H9 (cell line): ENCODE results near the gene SKIDA1. TPM values are rescaled to one million over a fixed set of nuclear protein-coding genes. Genes with fewer than 3 reads are reported as not detected.

Experiments
- DNase-seq: peaks from one replicate; pipeline ENCODE4 v3.0.0-alpha.2; 2017
- H2AFZ ChIP-seq: one replicate; pipeline ENCODE4 v1.6.1; 2013; ENCODE audit warnings: mild to moderate bottlenecking, low read length, control low read depth, moderate library complexity
- H2AK5ac ChIP-seq: 2 replicates; pipeline ENCODE4 v1.6.1; 2013; ENCODE audit warnings: low read length, control low read depth, mixed read lengths; ENCODE audit not compliant: insufficient read length
- H2BK120ac ChIP-seq: one replicate; pipeline ENCODE4 v1.6.1; 2013; ENCODE audit warnings: low read depth, mild to moderate bottlenecking, low read length, control low read depth, inconsistent platforms; ENCODE audit not compliant: poor library complexity, severe bottlenecking
- H2BK12ac ChIP-seq: 2 replicates; pipeline ENCODE4 v1.6.1; 2013; ENCODE audit warnings: low read length, control low read depth, mixed read lengths, low read depth; ENCODE audit not compliant: insufficient read length
- H2BK15ac ChIP-seq: 2 replicates; pipeline ENCODE4 v1.6.1; 2013; ENCODE audit warnings: low read depth, low read length, control low read depth
- H2BK20ac ChIP-seq: one replicate; pipeline ENCODE4 v1.6.1; 2013; ENCODE audit warnings: low read depth, mild to moderate bottlenecking, low read length, control low read depth, inconsistent platforms; ENCODE audit not compliant: poor library complexity, severe bottlenecking
- H2BK5ac ChIP-seq: 2 replicates; pipeline ENCODE4 v1.6.1; 2013; ENCODE audit warnings: low read length, control low read depth, mixed read lengths; ENCODE audit not compliant: insufficient read length
- H3K14ac ChIP-seq: 2 replicates; pipeline ENCODE4 v1.6.1; 2013; ENCODE audit warnings: low read length, control low read depth; ENCODE audit not compliant: insufficient read depth
- H3K18ac ChIP-seq: 2 replicates; pipeline ENCODE4 v1.6.1; 2013; ENCODE audit warnings: low read depth, mild to moderate bottlenecking, mixed read lengths, low read length, control low read depth; ENCODE audit not compliant: insufficient read length
- H3K23ac ChIP-seq: 2 replicates; pipeline ENCODE4 v1.6.1; 2013; ENCODE audit warnings: low read length, control low read depth, mixed read lengths, low read depth; ENCODE audit not compliant: insufficient read length
- H3K23me2 ChIP-seq: 2 replicates; pipeline ENCODE4 v1.6.1; 2013; ENCODE audit warnings: low read depth, mild to moderate bottlenecking, mixed read lengths, low read length, control low read depth; ENCODE audit not compliant: insufficient read length, poor library complexity, severe bottlenecking
- H3K27ac ChIP-seq: 2 replicates; pipeline ENCODE4 v1.5.1; 2013; ENCODE audit warnings: low read length, control low read depth, mixed read lengths, low read depth; ENCODE audit not compliant: insufficient read length
- H3K27me3 ChIP-seq: 2 replicates; pipeline ENCODE4 v1.6.1; 2013; ENCODE audit warnings: low read length, control low read depth, inconsistent platforms; ENCODE audit not compliant: insufficient read depth
- H3K4ac ChIP-seq: 2 replicates; pipeline ENCODE4 v1.6.1; 2013; ENCODE audit warnings: low read depth, mild to moderate bottlenecking, control low read depth, inconsistent platforms, low read length, moderate library complexity
- H3K4me1 ChIP-seq: 2 replicates; pipeline ENCODE4 v1.6.1; 2013; ENCODE audit warnings: low read length, control low read depth, inconsistent platforms; ENCODE audit not compliant: insufficient read depth
- H3K4me2 ChIP-seq: 2 replicates; pipeline ENCODE4 v1.6.1; 2013; ENCODE audit warnings: low read length, control low read depth, mixed read lengths; ENCODE audit not compliant: insufficient read length, insufficient read depth
- H3K56ac ChIP-seq: 2 replicates; pipeline ENCODE4 v1.6.1; 2013; ENCODE audit warnings: low read depth, mild to moderate bottlenecking, mixed read lengths, low read length, control low read depth; ENCODE audit not compliant: insufficient read length
- H3K79me1 ChIP-seq: 2 replicates; pipeline ENCODE4 v1.6.1; 2013; ENCODE audit warnings: low read depth, mild to moderate bottlenecking, moderate library complexity, low read length, control low read depth, inconsistent platforms; ENCODE audit not compliant: insufficient read depth, poor library complexity, severe bottlenecking
- H3K79me2 ChIP-seq: 2 replicates; pipeline ENCODE4 v1.6.1; 2013; ENCODE audit warnings: low read length, control low read depth, inconsistent platforms; ENCODE audit not compliant: insufficient read depth
- H3K9ac ChIP-seq: 2 replicates; pipeline ENCODE4 v1.6.1; 2013; ENCODE audit warnings: low read length, control low read depth, mixed read lengths; ENCODE audit not compliant: insufficient read length; ENCODE audit errors: extremely low read depth
- H3K9me3 ChIP-seq: one replicate; pipeline ENCODE4 v1.6.1; 2013; ENCODE audit warnings: low read depth, low read length, inconsistent platforms; ENCODE audit not compliant: control insufficient read depth
- H3T11ph ChIP-seq: one replicate; pipeline ENCODE4 v1.6.1; 2013; ENCODE audit warnings: mild to moderate bottlenecking, low read length, control low read depth, inconsistent platforms
- H4K20me1 ChIP-seq: one replicate; pipeline ENCODE4 v1.6.1; 2013; ENCODE audit not compliant: control insufficient read depth, insufficient read length, insufficient read depth
- H4K5ac ChIP-seq: 2 replicates; pipeline ENCODE4 v1.6.1; 2013; ENCODE audit warnings: low read depth, mild to moderate bottlenecking, mixed read lengths, low read length, control low read depth; ENCODE audit not compliant: insufficient read length
- H4K8ac ChIP-seq: replicated peaks from 2 replicates; pipeline ENCODE4 v1.6.1; 2013; ENCODE audit warnings: low read length, control low read depth, mixed read lengths, low read depth; ENCODE audit not compliant: insufficient read length
- H4K91ac ChIP-seq: 2 replicates; pipeline ENCODE4 v1.6.1; 2013; ENCODE audit warnings: low read depth, mild to moderate bottlenecking, moderate library complexity, mixed read lengths, low read length, control low read depth; ENCODE audit not compliant: insufficient read length
- H3K27ac Mint-ChIP-seq, 3 experiments: 2 replicates in 2 of 3; 3 replicates in 1 of 3; pipeline ENCODE4 v1.8.0; 2020 to 2021; ENCODE audit warnings: mixed read lengths in 3 of 3, mild to moderate bottlenecking in 1 of 3, moderate library complexity in 1 of 3
- H3K27me3 Mint-ChIP-seq: 2 replicates; pipeline ENCODE4 v1.8.0; 2021; ENCODE audit warnings: low read depth, mild to moderate bottlenecking, moderate library complexity, mixed read lengths
- H3K36me3 Mint-ChIP-seq, 3 experiments: 2 replicates in 2 of 3; 3 replicates in 1 of 3; pipeline ENCODE4 v1.8.0; 2020 to 2021; ENCODE audit warnings: low read depth in 3 of 3, mixed read lengths in 3 of 3; ENCODE audit not compliant: insufficient read depth in 1 of 3
- H3K4me1 Mint-ChIP-seq, 2 experiments: 2 replicates each; pipeline ENCODE4 v1.8.0; 2020; ENCODE audit warnings: mixed read lengths in 2 of 2
- H3K4me3 Mint-ChIP-seq, 2 experiments: 2 replicates in 1 of 2; 3 replicates in 1 of 2; pipeline ENCODE4 v1.8.0; 2020 to 2021; ENCODE audit warnings: mild to moderate bottlenecking in 2 of 2, mixed read lengths in 2 of 2, moderate library complexity in 1 of 2
- H3K9me3 Mint-ChIP-seq, 2 experiments: 2 replicates in 1 of 2; 3 replicates in 1 of 2; pipeline ENCODE4 v1.8.0; 2020; ENCODE audit warnings: mild to moderate bottlenecking in 2 of 2, mixed read lengths in 2 of 2, moderate library complexity in 1 of 2
- WGBS: extraction: QIAGEN DNeasy Blood & Tissue Kit; methylation state at CpG from one replicate; pipeline ENCODE4 v1.1.7; 2013; ENCODE audit warnings: missing lambda C conversion rate, low lambda C conversion rate, mixed read lengths; ENCODE audit not compliant: insufficient read length; ENCODE audit errors: extremely low coverage; 5-methylcytosine and 5-hydroxymethylcytosine counted together
- total RNA-seq: library from RNA; stranded (reverse); gene quantifications from 2 replicates; pipeline ENCODE4 v1.2.1, GENCODE V29; 2021
- TF ChIP-seq, protein P1 (sequence below): fragments of 200-600 bp; sonication (generic); conservative IDR thresholded peaks from 3 replicates; pipeline ENCODE4 v1.8.0; 2021; ENCODE audit warnings: antibody characterized with exemption, mild to moderate bottlenecking

Gene SKIDA1
- total RNA-seq, 1 experiment from 2014 or later: 5.9 TPM

DNA sequence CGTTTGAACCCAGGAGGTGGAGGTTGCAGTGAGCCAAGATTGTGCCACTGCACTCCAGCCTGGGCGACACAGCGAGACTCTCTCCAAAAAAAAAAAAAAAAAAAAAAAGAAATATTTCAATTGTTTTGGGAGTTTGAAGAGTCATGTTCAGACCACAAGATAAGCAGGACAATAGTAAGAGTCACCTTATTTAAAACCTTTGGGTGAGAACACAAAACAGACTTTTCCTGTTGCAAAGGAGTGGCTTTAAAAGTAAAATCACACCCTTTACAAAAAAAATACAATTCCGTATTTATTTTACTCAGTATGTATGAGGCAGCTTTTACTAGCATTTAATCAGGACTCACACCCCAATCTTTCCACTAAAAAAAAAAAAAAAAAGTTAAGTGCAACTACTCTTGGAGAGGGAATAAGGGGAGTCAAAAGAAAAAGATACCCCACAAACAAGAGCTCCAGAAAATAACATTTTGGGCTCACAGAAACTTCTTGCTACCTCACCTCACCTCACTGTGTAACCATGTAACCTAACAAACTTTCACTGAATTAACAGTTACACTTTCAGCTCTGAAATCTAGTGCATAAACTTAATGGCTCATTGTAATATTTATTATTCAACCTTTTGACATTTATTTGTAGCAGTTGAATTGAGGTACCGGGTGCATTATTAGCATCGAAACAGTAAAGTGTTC, 11.2 kb downstream of the SKIDA1 start:
- Histone ChIP-seq H2BK5ac (no peak overlapping the region), H4K8ac (no peak overlapping the region), H3K27me3 (peaks cover 17% of the 10 kb centered on the region; the same call in 1 of the 2 replicates), H2AFZ (no peak overlapping the region), H2AK5ac (no peak overlapping the region), H3K14ac (no peak overlapping the region), H3K4ac (no peak overlapping the region), H2BK120ac (no peak overlapping the region), H3K79me2 (no peaks in the 10 kb centered on the region), H4K20me1 (no peaks in the 10 kb centered on the region), H3K9me3 (no peaks in the 10 kb centered on the region), H3K9ac (no peak overlapping the region), H3K79me1 (no peaks in the 10 kb centered on the region), H3K18ac (no peak overlapping the region), H3T11ph (no peak overlapping the region), H3K4me2 (peak overlapping the region; percentile 89), H3K23me2 (peaks cover 53% of the 10 kb centered on the region), H3K27ac (no peak overlapping the region), H2BK15ac (no peak overlapping the region), H2BK20ac (no peak overlapping the region), H3K23ac (no peak overlapping the region), H4K5ac (no peak overlapping the region), H3K56ac (no peak overlapping the region), H2BK12ac (no peak overlapping the region), H4K91ac (no peak overlapping the region), H3K4me1 (peaks cover 8% of the 10 kb centered on the region; the same call in 1 of the 2 replicates)
- no peak for DNase-seq
- TF ChIP-seq, protein P1, sequence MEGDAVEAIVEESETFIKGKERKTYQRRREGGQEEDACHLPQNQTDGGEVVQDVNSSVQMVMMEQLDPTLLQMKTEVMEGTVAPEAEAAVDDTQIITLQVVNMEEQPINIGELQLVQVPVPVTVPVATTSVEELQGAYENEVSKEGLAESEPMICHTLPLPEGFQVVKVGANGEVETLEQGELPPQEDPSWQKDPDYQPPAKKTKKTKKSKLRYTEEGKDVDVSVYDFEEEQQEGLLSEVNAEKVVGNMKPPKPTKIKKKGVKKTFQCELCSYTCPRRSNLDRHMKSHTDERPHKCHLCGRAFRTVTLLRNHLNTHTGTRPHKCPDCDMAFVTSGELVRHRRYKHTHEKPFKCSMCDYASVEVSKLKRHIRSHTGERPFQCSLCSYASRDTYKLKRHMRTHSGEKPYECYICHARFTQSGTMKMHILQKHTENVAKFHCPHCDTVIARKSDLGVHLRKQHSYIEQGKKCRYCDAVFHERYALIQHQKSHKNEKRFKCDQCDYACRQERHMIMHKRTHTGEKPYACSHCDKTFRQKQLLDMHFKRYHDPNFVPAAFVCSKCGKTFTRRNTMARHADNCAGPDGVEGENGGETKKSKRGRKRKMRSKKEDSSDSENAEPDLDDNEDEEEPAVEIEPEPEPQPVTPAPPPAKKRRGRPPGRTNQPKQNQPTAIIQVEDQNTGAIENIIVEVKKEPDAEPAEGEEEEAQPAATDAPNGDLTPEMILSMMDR: no peak
- H3K4me1 Mint-ChIP-seq: peaks cover 67 to 69% of the 10 kb centered on the region in 2 experiments
- no peak overlapping the region for H3K27ac Mint-ChIP-seq
- peak overlapping the region; percentile 82 to 92 for H3K4me3 Mint-ChIP-seq
- H3K27me3 Mint-ChIP-seq: peaks cover 29% of the 10 kb centered on the region
- H3K9me3 Mint-ChIP-seq: no peaks in the 10 kb centered on the region; a peak in 2 of 5 replicates
- no CpG with 5 or more reads among the region's 6 CpGs for WGBS
- no peaks in the 10 kb centered on the region; a peak in 1 of 7 replicates for H3K36me3 Mint-ChIP-seq
